Subcutaneous abdominal adipose tissue (tissue), 5 donors: ENCODE data around the gene RCBTB2.

Experiments
- H3K27ac ChIP-seq: one replicate; pipeline ENCODE4 v1.7.0; 2013; ENCODE audit warnings: low read depth, mild to moderate bottlenecking, inconsistent platforms, low read length, moderate library complexity
- H3K27me3 ChIP-seq, 5 donors: one replicate each; pipeline ENCODE4 v1.7.0; 2013; ENCODE audit warnings: low read length in 5 of 5, inconsistent platforms in 1 of 5; ENCODE audit not compliant: control insufficient read depth in 5 of 5, insufficient read depth in 4 of 5
- H3K36me3 ChIP-seq, 5 donors: one replicate each; pipeline ENCODE4 v1.7.0; 2013; ENCODE audit warnings: low read length in 5 of 5; ENCODE audit not compliant: control insufficient read depth in 5 of 5, insufficient read depth in 5 of 5
- H3K4me1 ChIP-seq, 5 donors: one replicate each; pipeline ENCODE4 v1.7.0; 2013; ENCODE audit warnings: low read length in 5 of 5, mild to moderate bottlenecking in 3 of 5, moderate library complexity in 1 of 5; ENCODE audit not compliant: control insufficient read depth in 5 of 5, insufficient read depth in 5 of 5
- H3K4me3 ChIP-seq, 5 donors: one replicate each; pipeline ENCODE4 v1.7.0; 2013; ENCODE audit warnings: low read length in 5 of 5, low read depth in 1 of 5
- H3K9ac ChIP-seq, 5 donors: one replicate each; pipeline ENCODE4 v1.7.0; 2013; ENCODE audit warnings: low read length in 5 of 5, mild to moderate bottlenecking in 4 of 5, moderate library complexity in 3 of 5
- H3K9me3 ChIP-seq, 5 donors: one replicate each; pipeline ENCODE4 v1.7.0; 2013; ENCODE audit warnings: low read length in 5 of 5; ENCODE audit not compliant: control insufficient read depth in 5 of 5
- donor health status: healthy.
- donor health status: healthy.
- donor health status: healthy.
- donor health status: healthy.
- donor health status: healthy.

Gene RCBTB2

GRCh38 chr13:48547663-48548092 is 14.8 kb upstream of the RCBTB2 start:
- no peak overlapping the region for H3K4me3 ChIP-seq

DNA sequence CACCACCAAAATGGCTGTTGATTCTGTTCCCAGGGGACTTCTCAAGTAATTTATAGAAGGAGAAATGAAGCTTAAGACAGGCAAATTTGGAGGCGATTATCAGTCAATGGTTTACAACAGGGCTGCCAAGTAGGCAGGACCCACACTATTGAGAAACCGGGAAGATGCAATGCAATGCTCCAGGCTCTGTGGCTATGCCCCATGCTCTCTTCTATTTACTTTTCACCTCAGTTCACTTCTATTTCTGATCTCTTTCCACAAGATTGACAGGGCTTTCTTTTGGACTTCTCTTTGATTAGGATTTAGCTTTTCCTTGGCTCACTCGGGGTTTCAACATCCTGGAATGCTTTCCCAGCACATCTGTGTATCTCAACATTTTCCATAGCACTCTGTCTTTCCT is 12.7 kb upstream of the RCBTB2 start:
- Histone ChIP-seq H3K4me3 (no peak overlapping the region), H3K9ac (no peak overlapping the region), H3K9me3 (peaks cover 0 to 1% (median 0%) of the 10 kb centered on the region in 5 donors), H3K27ac (peak overlapping the region; percentile 15), H3K4me1 (peaks cover 6 to 27% (median 17%) of the 10 kb centered on the region in 5 donors), H3K36me3 (no peaks in the 10 kb centered on the region), H3K27me3 (no peaks in the 10 kb centered on the region)

More at GRCh38 chr13:48547663-48548092, 14.8 kb upstream of the RCBTB2 start:
- Histone ChIP-seq H3K36me3 (no peaks in the 10 kb centered on the region), H3K4me1 (peaks cover 2 to 16% (median 9%) of the 10 kb centered on the region in 5 donors), H3K9ac (no peak overlapping the region), H3K9me3 (peaks cover 5 to 20% (median 14%) of the 10 kb centered on the region in 5 donors), H3K27ac (no peak overlapping the region), H3K27me3 (no peaks in the 10 kb centered on the region)

- Histone ChIP-seq H3K4me1 (peaks cover 6 to 37% (median 19%) of the 10 kb centered on the region in 5 donors), H3K9ac (peak overlapping the region in 2 of 5 donors; percentile 32 to 39), H3K4me3 (peak overlapping the region; percentile 30 to 51 (median 32)), H3K27ac (peak overlapping the region; percentile 74), H3K9me3 (no peaks in the 10 kb centered on the region), H3K36me3 (no peaks in the 10 kb centered on the region), H3K27me3 (no peaks in the 10 kb centered on the region)
Measured at GRCh38 chr13:48542581-48543341, 9.9 kb upstream of the RCBTB2 start.

GRCh38 chr13:48542138-48542537 is 9.3 kb upstream of the RCBTB2 start:
- H3K4me3 ChIP-seq = peak overlapping the region in 3 of 5 donors; percentile 30 to 51 (median 31)
- peaks cover 6 to 37% (median 19%) of the 10 kb centered on the region in 5 donors for H3K4me1 ChIP-seq
- no peaks in the 10 kb centered on the region for H3K36me3 ChIP-seq
- no peaks in the 10 kb centered on the region for H3K27me3 ChIP-seq
- H3K9me3 ChIP-seq = no peaks in the 10 kb centered on the region
- peak overlapping the region; percentile 74 for H3K27ac ChIP-seq
- H3K9ac ChIP-seq = no peak overlapping the region

DNA sequence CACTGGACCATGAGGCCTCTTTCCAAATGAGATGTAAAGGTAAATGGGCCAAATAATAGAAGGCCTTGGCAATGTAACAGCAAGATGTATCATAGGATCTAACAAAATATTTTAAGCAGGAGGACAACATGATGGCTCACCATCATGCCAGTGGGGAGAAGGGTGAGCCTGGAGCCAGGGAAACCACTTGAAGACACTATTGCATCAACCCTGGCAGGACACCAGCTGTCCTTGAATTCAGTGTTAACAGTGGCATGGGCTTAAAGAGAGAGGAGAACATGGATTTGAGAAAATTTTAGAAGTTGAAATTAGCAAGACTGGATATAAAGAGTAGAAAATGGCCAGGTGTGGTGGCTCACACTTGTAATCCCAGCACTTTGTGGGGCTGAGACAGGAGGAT is 6.7 kb upstream of the RCBTB2 start:
- Histone ChIP-seq H3K36me3 (no peaks in the 10 kb centered on the region), H3K9me3 (no peaks in the 10 kb centered on the region), H3K27ac (no peak overlapping the region), H3K27me3 (no peaks in the 10 kb centered on the region), H3K9ac (no peak overlapping the region), H3K4me3 (no peak overlapping the region), H3K4me1 (peaks cover 6 to 34% (median 19%) of the 10 kb centered on the region in 5 donors)

GRCh38 chr13:48536621-48537250 is 3.9 kb upstream of the RCBTB2 start:
- no peaks in the 10 kb centered on the region for H3K36me3 ChIP-seq
- no peaks in the 10 kb centered on the region for H3K27me3 ChIP-seq
- H3K9ac ChIP-seq = no peak overlapping the region
- no peaks in the 10 kb centered on the region for H3K9me3 ChIP-seq
- no peak overlapping the region for H3K4me3 ChIP-seq
- no peak overlapping the region for H3K27ac ChIP-seq
- peaks cover 0 to 28% (median 17%) of the 10 kb centered on the region in 5 donors for H3K4me1 ChIP-seq

DNA sequence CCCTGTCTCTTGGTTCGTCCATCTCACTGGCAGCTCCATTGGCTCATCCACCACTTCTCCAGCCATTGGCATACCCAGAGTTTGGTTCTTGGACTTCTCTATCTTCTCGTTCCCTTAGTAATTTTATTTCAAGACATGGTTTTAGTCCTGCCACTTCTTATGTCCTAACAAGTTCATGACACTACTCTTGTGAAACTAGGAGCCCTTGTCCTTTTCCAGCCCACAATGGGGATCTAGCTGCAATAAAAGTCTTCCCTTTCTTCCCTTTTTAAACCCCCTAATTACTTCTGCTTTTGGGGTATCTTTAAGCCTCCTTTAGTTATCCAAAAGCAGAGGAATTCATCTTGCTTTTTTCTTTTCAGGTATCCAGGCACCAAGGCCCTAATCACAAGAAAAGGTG is 2.9 kb upstream of the RCBTB2 start:
- no peak overlapping the region for H3K9ac ChIP-seq
- no peaks in the 10 kb centered on the region for H3K27me3 ChIP-seq
- H3K9me3 ChIP-seq = no peaks in the 10 kb centered on the region
- H3K27ac ChIP-seq = no peak overlapping the region
- peaks cover 0 to 35% (median 21%) of the 10 kb centered on the region in 5 donors for H3K4me1 ChIP-seq
- H3K4me3 ChIP-seq = no peak overlapping the region
- H3K36me3 ChIP-seq = no peaks in the 10 kb centered on the region

DNA sequence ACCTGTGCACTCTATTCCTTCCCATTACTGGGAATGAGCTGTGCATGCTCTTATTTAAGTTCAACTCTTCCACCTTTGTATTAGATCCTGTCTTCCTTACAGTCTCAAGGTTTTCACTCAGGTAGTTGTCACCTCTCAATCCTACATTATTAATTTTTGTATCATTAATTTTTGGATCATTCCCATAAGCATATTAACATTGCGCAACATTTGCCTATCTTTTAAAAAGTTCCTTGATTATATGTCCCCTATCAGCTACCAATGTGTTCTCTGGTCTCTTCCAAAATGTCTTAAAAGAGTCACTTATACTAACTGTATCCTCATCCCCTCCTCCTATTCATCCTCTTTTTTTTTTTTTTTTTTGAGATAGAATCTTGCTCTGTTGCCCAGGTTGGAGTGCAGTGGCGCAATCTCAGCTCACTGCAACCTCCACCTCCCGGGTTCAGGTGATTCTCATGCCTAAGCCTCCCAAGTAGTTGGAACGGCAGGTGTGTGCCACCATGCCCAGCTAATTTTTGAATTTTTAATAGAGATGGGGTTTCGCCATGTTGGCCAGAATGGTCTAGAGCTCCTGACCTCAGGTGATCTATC is 2.1 kb upstream of the RCBTB2 start:
- Histone ChIP-seq H3K4me3 (no peak overlapping the region), H3K27ac (no peak overlapping the region)

GRCh38 chr13:48533961-48534600 is 1.2 kb upstream of the RCBTB2 start:
- peaks cover 0 to 26% (median 20%) of the 10 kb centered on the region in 5 donors for H3K4me1 ChIP-seq
- H3K36me3 ChIP-seq = no peaks in the 10 kb centered on the region
- H3K9ac ChIP-seq = peak overlapping the region in 1 of 5 donors; percentile 85
- no peak overlapping the region for H3K4me3 ChIP-seq
- peak overlapping the region; percentile 92 for H3K27ac ChIP-seq
- no peaks in the 10 kb centered on the region for H3K27me3 ChIP-seq
- no peaks in the 10 kb centered on the region for H3K9me3 ChIP-seq

More for the DNA sequence above, 2.1 kb upstream of the RCBTB2 start:
- no peaks in the 10 kb centered on the region for H3K9me3 ChIP-seq
- no peak overlapping the region for H3K9ac ChIP-seq
- H3K27me3 ChIP-seq = no peaks in the 10 kb centered on the region
- peaks cover 0 to 34% (median 24%) of the 10 kb centered on the region in 5 donors for H3K4me1 ChIP-seq
- no peaks in the 10 kb centered on the region for H3K36me3 ChIP-seq

- H3K27ac ChIP-seq = peak overlapping the region; percentile 92
- peak overlapping the region; percentile 64 to 96 (median 85) for H3K9ac ChIP-seq
- H3K9me3 ChIP-seq = no peaks in the 10 kb centered on the region
- H3K4me3 ChIP-seq = peak overlapping the region; percentile 82 to 99 (median 96)
- peaks cover 0 to 41% (median 29%) of the 10 kb centered on the region in 5 donors for H3K4me1 ChIP-seq
- no peaks in the 10 kb centered on the region for H3K36me3 ChIP-seq
- no peaks in the 10 kb centered on the region for H3K27me3 ChIP-seq
Measured at GRCh38 chr13:48532256-48532505, 699 bp downstream of the RCBTB2 start.
